GM23338 (cell line): ENCODE results near the gene BBX. TPM values are rescaled to one million over a fixed set of nuclear protein-coding genes. Genes with fewer than 3 reads are reported as not detected.

Experiments used
- ATAC-seq: fragments of 200-7000 bp; cut with Tn5 transposase; 3 replicates; pipeline ENCODE4 v1.9.1; 2020
- DNase-seq: peaks from one replicate; pipeline ENCODE4 v3.0.0-alpha.2; 2015; ENCODE audit warnings: low spot score
- H2AFZ ChIP-seq: fragments of 200-600 bp; sonication (generic); 2 replicates; pipeline ENCODE4 v1.8.0; 2016; ENCODE audit warnings: antibody characterized with exemption, mild to moderate bottlenecking, moderate library complexity
- H3F3A ChIP-seq: fragments of 200-600 bp; sonication (generic); replicated peaks from 2 replicates; pipeline ENCODE4 v1.8.0; 2017; ENCODE audit warnings: antibody characterized with exemption, mixed run types, low read depth
- H3K27ac ChIP-seq: fragments of 200-600 bp; sonication (generic); 2 replicates; pipeline ENCODE4 v1.6.1; 2016; ENCODE audit warnings: low read depth
- H3K27me3 ChIP-seq: fragments of 200-600 bp; sonication (generic); 2 replicates; pipeline ENCODE4 v1.8.0; 2016; ENCODE audit warnings: mild to moderate bottlenecking, mixed run types, moderate library complexity; ENCODE audit not compliant: insufficient read depth
- H3K36me3 ChIP-seq: fragments of 200-600 bp; sonication (generic); 2 replicates; pipeline ENCODE4 v1.8.0; 2016; ENCODE audit warnings: mild to moderate bottlenecking; ENCODE audit not compliant: insufficient read depth
- H3K4me1 ChIP-seq: fragments of 200-600 bp; sonication (generic); 2 replicates; pipeline ENCODE4 v1.8.0; 2016; ENCODE audit warnings: mild to moderate bottlenecking, moderate library complexity; ENCODE audit not compliant: insufficient read depth
- H3K4me2 ChIP-seq: fragments of 200-600 bp; sonication (generic); 2 replicates; pipeline ENCODE4 v1.7.1; 2017; ENCODE audit warnings: mixed run types
- H3K4me3 ChIP-seq: fragments of 200-600 bp; sonication (generic); 2 replicates; pipeline ENCODE4 v1.6.1; 2016; ENCODE audit warnings: mixed run types
- H3K79me2 ChIP-seq: fragments of 200-600 bp; sonication (generic); replicated peaks from 2 replicates; pipeline ENCODE4 v1.8.0; 2017; ENCODE audit warnings: mild to moderate bottlenecking; ENCODE audit not compliant: insufficient read depth
- H3K9me2 ChIP-seq: fragments of 200-600 bp; sonication (generic); 2 replicates; pipeline ENCODE4 v1.8.0; 2017; ENCODE audit not compliant: insufficient read depth
- H4K20me1 ChIP-seq: fragments of 200-600 bp; sonication (generic); replicated peaks from 2 replicates; pipeline ENCODE4 v1.8.0; 2017; ENCODE audit warnings: mild to moderate bottlenecking; ENCODE audit not compliant: insufficient read depth
- H3K27ac Mint-ChIP-seq: 2 replicates; pipeline ENCODE4 v1.8.0; 2020; ENCODE audit warnings: inconsistent platforms, mild to moderate bottlenecking, moderate library complexity, mixed read lengths
- H3K27me3 Mint-ChIP-seq: 3 replicates; pipeline ENCODE4 v1.8.0; 2022; ENCODE audit warnings: low read depth, mild to moderate bottlenecking, moderate library complexity, mixed read lengths, inconsistent platforms; ENCODE audit not compliant: insufficient read depth, poor library complexity
- H3K36me3 Mint-ChIP-seq: 3 replicates; pipeline ENCODE4 v1.8.0; 2021; ENCODE audit warnings: low read depth, mild to moderate bottlenecking, inconsistent platforms, moderate library complexity, mixed read lengths
- H3K4me1 Mint-ChIP-seq: 3 replicates; pipeline ENCODE4 v1.8.0; 2020; ENCODE audit warnings: mild to moderate bottlenecking, inconsistent platforms, mixed read lengths
- H3K4me3 Mint-ChIP-seq: 3 replicates; pipeline ENCODE4 v1.8.0; 2021; ENCODE audit warnings: moderate library complexity, mild to moderate bottlenecking, inconsistent platforms, mixed read lengths
- H3K9me3 Mint-ChIP-seq: 3 replicates; pipeline ENCODE4 v1.8.0; 2020; ENCODE audit warnings: moderate library complexity, mild to moderate bottlenecking, inconsistent platforms, mixed read lengths
- CREB1 ChIP-seq: fragments of 250-450 bp; sonication (Bioruptor Pico); IDR thresholded peaks from 2 replicates; pipeline ENCODE4 v1.5.0; 2020; ENCODE audit warnings: low read depth, mild to moderate bottlenecking, moderate library complexity
- CTCF ChIP-seq, 2 experiments: fragments of 200-600 bp in 1 of 2; sonication (generic) in 1 of 2; conservative IDR thresholded peaks; 2 replicates each; pipeline versions ENCODE4 v1.5.1 to v1.6.1; 2016 to 2017; ENCODE audit warnings: antibody characterized with exemption in 2 of 2, low read depth in 2 of 2, mild to moderate bottlenecking in 2 of 2, moderate library complexity in 1 of 2
- ETS1 ChIP-seq: IDR thresholded peaks from 2 replicates; pipeline ENCODE4 v1.6.1; 2016; ENCODE audit warnings: antibody characterized with exemption
- EZH2 ChIP-seq: fragments of 200-600 bp; sonication (generic); IDR thresholded peaks from one replicate; pipeline ENCODE4 v1.8.0; 2017; ENCODE audit warnings: antibody characterized with exemption, mild to moderate bottlenecking, low read depth; ENCODE audit not compliant: unreplicated experiment
- EZH2phosphoT487 ChIP-seq: fragments of 200-600 bp; sonication (generic); IDR thresholded peaks from one replicate; pipeline ENCODE4 v1.8.1; 2018; ENCODE audit warnings: antibody characterized with exemption; ENCODE audit not compliant: unreplicated experiment
- JUNB ChIP-seq: IDR thresholded peaks from one replicate; pipeline ENCODE4 v1.6.1; 2016; ENCODE audit warnings: antibody characterized with exemption; ENCODE audit not compliant: unreplicated experiment
- NANOG ChIP-seq: IDR thresholded peaks from 2 replicates; pipeline ENCODE4 v1.6.1; 2016; ENCODE audit warnings: antibody characterized with exemption, borderline replicate concordance
- POLR2AphosphoS5 ChIP-seq: IDR thresholded peaks from 2 replicates; pipeline ENCODE4 v1.6.1; 2016; ENCODE audit warnings: antibody characterized with exemption, low read depth
- REST ChIP-seq: IDR thresholded peaks from one replicate; pipeline ENCODE4 v1.6.1; 2018; ENCODE audit warnings: antibody characterized with exemption; ENCODE audit not compliant: unreplicated experiment
- STAT1 ChIP-seq: IDR thresholded peaks from one replicate; pipeline ENCODE4 v1.6.1; 2016; ENCODE audit warnings: antibody characterized with exemption; ENCODE audit not compliant: unreplicated experiment
- ZNF114 ChIP-seq: fragments of 250-450 bp; sonication (Bioruptor Pico); IDR thresholded peaks from 2 replicates; pipeline ENCODE4 v1.5.0; 2020; ENCODE audit warnings: mild to moderate bottlenecking, moderate library complexity
- ZNF331 ChIP-seq: fragments of 250-450 bp; sonication (Bioruptor Pico); IDR thresholded peaks from 2 replicates; pipeline ENCODE4 v1.5.0; 2020; ENCODE audit warnings: low read depth, mild to moderate bottlenecking, moderate library complexity
- ZNF462 ChIP-seq: fragments of 250-450 bp; sonication (Bioruptor Pico); IDR thresholded peaks from 2 replicates; pipeline ENCODE4 v1.5.0; 2020; ENCODE audit warnings: mild to moderate bottlenecking, moderate library complexity
- polyA plus RNA-seq: library from polyadenylated mRNA; unstranded; fragments of >200 nt; fragmentation: Nextera tagmentation; extraction: Ambion mirVana; gene quantifications from 2 replicates; pipeline ENCODE4 v1.2.1, GENCODE V29; 2016
- total RNA-seq: library from RNA; depleted of rRNA; stranded (reverse); fragments of >200 nt; shearing (Covaris generic); gene quantifications from 2 replicates; pipeline ENCODE4 v1.2.3, GENCODE V29; 2014

BBX gene
- total and polyA plus RNA-seq, 2 experiments from 2014 or later, result 35.2 to 44.1 TPM

GRCh38 chr3:107560166-107560565 is 37.4 kb downstream of the BBX start:
- Histone ChIP-seq H3K4me2 (no peak overlapping the region), H3K36me3 (no peaks in the 10 kb centered on the region), H3K4me3 (no peak overlapping the region), H3F3A (no peaks in the 10 kb centered on the region), H3K27ac (no peak overlapping the region), H2AFZ (no peak overlapping the region), H3K9me2 (no peaks in the 10 kb centered on the region), H4K20me1 (peaks cover 6% of the 10 kb centered on the region; the same call in 1 of the 2 replicates), H3K79me2 (peaks cover 21% of the 10 kb centered on the region), H3K4me1 (peaks cover 11% of the 10 kb centered on the region), H3K27me3 (no peaks in the 10 kb centered on the region)
- peaks cover 13% of the 10 kb centered on the region; the same call in 2 of the 3 replicates for H3K4me1 Mint-ChIP-seq
- no peak overlapping the region for H3K4me3 Mint-ChIP-seq
- H3K27me3 Mint-ChIP-seq, result no peaks in the 10 kb centered on the region
- no peak for DNase-seq
- no peaks in the 10 kb centered on the region for H3K9me3 Mint-ChIP-seq
- TF ChIP-seq EZH2phosphoT487 (no peak), CTCF (conservative IDR thresholded peaks at IDR 0.05; ENCODE audit: low read depth in 2 of 2) (no peak), ZNF331 (no peak), REST (no peak), EZH2 (no peak), JUNB (no peak), POLR2AphosphoS5 (no peak), ETS1 (no peak), CREB1 (no peak), ZNF114 (no peak), ZNF462 (CRISPR knock-in tag) (no peak), NANOG (no peak), STAT1 (no peak)
- ATAC-seq, result no peak
- no peaks in the 10 kb centered on the region for H3K36me3 Mint-ChIP-seq
- no peak overlapping the region for H3K27ac Mint-ChIP-seq
